PC-9 (cell line): ENCODE measurements around the gene DPYD. TPM values are rescaled to one million over a fixed set of nuclear protein-coding genes. Genes with fewer than 3 reads are reported as not detected.

Experiments used
- BruUV-seq: library from RNA; stranded (reverse); fragments of 400-500 nt; replicated peaks from 2 replicates; lab custom pipeline; 2021; lab: Mats Ljungman, UMichigan
- CTCF ChIA-PET: fragments of 300-600 bp; sonication (Branson Sonifier 250); formaldehyde crosslinking; loops from one replicate; lab custom pipeline; 2022; ENCODE audit warnings: antibody characterized with exemption; lab: Charles Lee
- POLR2A ChIA-PET: fragments of 300-600 bp; sonication (Branson Sonifier 250); formaldehyde crosslinking; loops from one replicate; lab custom pipeline; 2022; ENCODE audit warnings: antibody characterized with exemption; ENCODE audit not compliant: unreplicated experiment; lab: Charles Lee
- DNase-seq, 2 experiments: peaks; one replicate each; pipeline versions ENCODE4 v3.0.0 to v3.0.0-alpha.2; 2015 to 2022; ENCODE audit warnings: mixed read lengths in 1 of 2
- H2AFZ ChIP-seq: fragments of 200-600 bp; sonication (generic); 2 replicates; pipeline ENCODE4 v1.8.1; 2017; ENCODE audit warnings: antibody characterized with exemption
- H3F3A ChIP-seq: fragments of 200-600 bp; sonication (generic); 2 replicates; pipeline ENCODE4 v1.8.1; 2017; ENCODE audit warnings: antibody characterized with exemption, mild to moderate bottlenecking, low read depth; ENCODE audit not compliant: insufficient read depth
- H3K27ac ChIP-seq: fragments of 200-600 bp; sonication (generic); 2 replicates; pipeline ENCODE4 v1.6.1; 2016; ENCODE audit warnings: mixed run types
- H3K27me3 ChIP-seq: fragments of 200-600 bp; sonication (generic); 2 replicates; pipeline ENCODE4 v1.6.1; 2016; ENCODE audit warnings: low read depth, mixed run types; ENCODE audit not compliant: insufficient read depth
- H3K36me3 ChIP-seq: fragments of 200-600 bp; sonication (generic); 2 replicates; pipeline ENCODE4 v1.6.1; 2016; ENCODE audit warnings: low read depth, mixed run types
- H3K4me1 ChIP-seq: fragments of 200-600 bp; sonication (generic); replicated peaks from 2 replicates; pipeline ENCODE4 v1.6.1; 2016; ENCODE audit warnings: mixed run types; ENCODE audit not compliant: insufficient read depth
- H3K4me2 ChIP-seq: fragments of 200-600 bp; sonication (generic); 2 replicates; pipeline ENCODE4 v1.6.1; 2017; ENCODE audit warnings: mixed run types
- H3K4me3 ChIP-seq: fragments of 200-600 bp; sonication (generic); 2 replicates; pipeline ENCODE4 v1.6.1; 2016; ENCODE audit warnings: mixed run types
- H3K79me2 ChIP-seq: fragments of 200-600 bp; sonication (generic); 2 replicates; pipeline ENCODE4 v1.6.1; 2017; ENCODE audit warnings: low read depth, mixed run types
- H3K9me2 ChIP-seq: fragments of 200-600 bp; sonication (generic); 2 replicates; pipeline ENCODE4 v1.8.1; 2017; ENCODE audit warnings: mild to moderate bottlenecking; ENCODE audit not compliant: insufficient read depth
- H3K9me3 ChIP-seq: fragments of 200-600 bp; sonication (generic); 2 replicates; pipeline ENCODE4 v1.8.1; 2016; ENCODE audit warnings: low read depth; ENCODE audit not compliant: insufficient read depth
- H4K20me1 ChIP-seq: fragments of 200-600 bp; sonication (generic); 2 replicates; pipeline ENCODE4 v1.8.1; 2017; ENCODE audit not compliant: insufficient read depth
- EZH2 ChIP-seq: fragments of 200-600 bp; sonication (generic); IDR thresholded peaks from 2 replicates; pipeline ENCODE4 v1.8.0; 2017; ENCODE audit warnings: antibody characterized with exemption, low read depth
- intact Hi-C: fragments of 100-400 bp; cut with micrococcal nuclease; formaldehyde crosslinking; loops from one replicate; pipeline ENCODE4 v1.10.0; 2022; ENCODE audit not compliant: unreplicated experiment
- total RNA-seq: library from RNA; stranded (reverse); gene quantifications from 2 replicates; pipeline ENCODE4 v1.2.3, GENCODE V29; 2021
- TF ChIP-seq, protein P1 (sequence below): fragments of 200-600 bp; sonication (generic); conservative IDR thresholded peaks from 2 replicates; pipeline ENCODE4 v1.6.1; 2017; ENCODE audit warnings: mixed run types, antibody characterized with exemption, mild to moderate bottlenecking, moderate library complexity

DPYD gene
- total RNA-seq, 1 experiment from 2014 or later, result 24.1 TPM

DNA sequence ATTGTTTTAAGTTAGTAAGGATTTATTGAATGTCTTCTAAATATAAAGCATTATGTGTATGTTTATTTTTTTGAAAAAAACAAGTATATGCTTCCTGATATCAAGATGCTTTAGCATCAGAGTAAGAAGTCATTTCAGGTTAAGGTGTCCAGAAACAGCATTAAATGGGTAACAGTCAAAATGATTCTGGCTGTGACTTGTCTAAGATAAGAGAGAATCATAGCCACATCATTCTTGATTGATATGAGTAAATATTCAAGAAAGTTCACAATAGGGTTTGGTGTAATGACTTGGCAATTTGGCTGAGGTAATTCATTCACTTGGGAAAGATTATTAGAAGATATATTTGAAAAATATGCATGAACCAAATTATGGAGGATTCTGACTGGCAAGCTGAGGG lies 193.8 kb downstream of the DPYD start:
- POLR2A ChIA-PET, result no interaction called here
- DNase-seq, result no peak
- Histone ChIP-seq H3K27ac (no peak overlapping the region), H3K79me2 (no peaks in the 10 kb centered on the region), H3K9me2 (no peaks in the 10 kb centered on the region), H3K4me1 (no peaks in the 10 kb centered on the region), H2AFZ (no peak overlapping the region), H3K4me3 (no peak overlapping the region), H3K36me3 (no peaks in the 10 kb centered on the region), H3K27me3 (no peaks in the 10 kb centered on the region), H3K4me2 (no peak overlapping the region), H3K9me3 (no peaks in the 10 kb centered on the region), H4K20me1 (no peaks in the 10 kb centered on the region), H3F3A (no peaks in the 10 kb centered on the region)
- intact Hi-C loops, result no loop called here
- no TSS peak for BruUV-seq
- TF ChIP-seq, protein P1, sequence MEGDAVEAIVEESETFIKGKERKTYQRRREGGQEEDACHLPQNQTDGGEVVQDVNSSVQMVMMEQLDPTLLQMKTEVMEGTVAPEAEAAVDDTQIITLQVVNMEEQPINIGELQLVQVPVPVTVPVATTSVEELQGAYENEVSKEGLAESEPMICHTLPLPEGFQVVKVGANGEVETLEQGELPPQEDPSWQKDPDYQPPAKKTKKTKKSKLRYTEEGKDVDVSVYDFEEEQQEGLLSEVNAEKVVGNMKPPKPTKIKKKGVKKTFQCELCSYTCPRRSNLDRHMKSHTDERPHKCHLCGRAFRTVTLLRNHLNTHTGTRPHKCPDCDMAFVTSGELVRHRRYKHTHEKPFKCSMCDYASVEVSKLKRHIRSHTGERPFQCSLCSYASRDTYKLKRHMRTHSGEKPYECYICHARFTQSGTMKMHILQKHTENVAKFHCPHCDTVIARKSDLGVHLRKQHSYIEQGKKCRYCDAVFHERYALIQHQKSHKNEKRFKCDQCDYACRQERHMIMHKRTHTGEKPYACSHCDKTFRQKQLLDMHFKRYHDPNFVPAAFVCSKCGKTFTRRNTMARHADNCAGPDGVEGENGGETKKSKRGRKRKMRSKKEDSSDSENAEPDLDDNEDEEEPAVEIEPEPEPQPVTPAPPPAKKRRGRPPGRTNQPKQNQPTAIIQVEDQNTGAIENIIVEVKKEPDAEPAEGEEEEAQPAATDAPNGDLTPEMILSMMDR, result no peak
- TF ChIP-seq EZH2, result no peak
- CTCF ChIA-PET, result no interaction called here

DNA sequence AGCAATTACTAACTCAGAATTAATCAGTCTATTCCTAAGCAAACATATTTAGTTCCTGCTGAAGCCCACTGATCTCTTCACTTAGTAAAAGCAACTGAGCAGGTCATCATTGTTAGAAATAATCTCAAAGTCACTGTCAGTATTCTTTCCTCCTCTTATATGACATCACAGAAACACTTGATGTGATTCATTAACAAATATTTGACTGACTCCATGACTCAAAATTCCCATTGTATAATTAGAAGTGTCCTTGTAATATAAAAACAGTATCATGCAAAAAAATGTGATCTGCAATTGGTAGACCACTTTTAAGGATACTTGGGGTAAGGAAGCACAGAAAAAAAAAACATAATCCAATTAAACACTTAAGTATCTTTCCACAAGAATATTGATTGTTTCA lies 194.4 kb downstream of the DPYD start:
- DNase-seq, result no peak
- H3F3A ChIP-seq, result no peaks in the 10 kb centered on the region
- no peaks in the 10 kb centered on the region for H3K79me2 ChIP-seq
- H3K4me3 ChIP-seq, result no peak overlapping the region
- H3K4me1 ChIP-seq, result no peaks in the 10 kb centered on the region
- ChIA-PET CTCF (no interaction called here), POLR2A (no interaction called here)
- H4K20me1 ChIP-seq, result no peaks in the 10 kb centered on the region
- H3K27me3 ChIP-seq, result no peaks in the 10 kb centered on the region
- H3K27ac ChIP-seq, result no peak overlapping the region
- no peaks in the 10 kb centered on the region for H3K9me3 ChIP-seq
- no peaks in the 10 kb centered on the region for H3K36me3 ChIP-seq
- no TSS peak for BruUV-seq
- no peak overlapping the region for H3K4me2 ChIP-seq
- no peaks in the 10 kb centered on the region for H3K9me2 ChIP-seq
- H2AFZ ChIP-seq, result no peak overlapping the region
- intact Hi-C loops, result no loop called here
- TF ChIP-seq, protein P1, result no peak
- no peak for TF ChIP-seq EZH2

DNA sequence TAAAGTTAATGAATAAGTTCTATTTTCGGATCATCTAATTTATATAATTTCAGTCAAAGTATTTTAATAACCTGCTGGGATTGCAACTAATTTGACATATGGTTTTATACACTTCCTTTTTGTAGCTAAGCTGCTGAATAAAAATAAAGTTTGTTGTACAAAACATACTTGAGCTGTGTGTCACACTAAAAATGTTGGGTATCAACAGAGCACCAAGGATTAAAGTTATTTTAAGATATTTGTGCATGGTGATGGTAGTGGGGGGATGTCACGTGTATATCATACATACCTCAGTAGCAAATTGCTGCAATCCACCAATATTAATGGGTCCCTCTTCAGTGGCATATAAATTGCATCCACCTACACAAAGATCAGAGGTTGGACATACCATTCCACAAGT lies 199.6 kb downstream of the DPYD start:
- Histone ChIP-seq H3F3A (no peaks in the 10 kb centered on the region), H3K27me3 (no peaks in the 10 kb centered on the region), H3K79me2 (no peaks in the 10 kb centered on the region), H2AFZ (no peak overlapping the region), H4K20me1 (no peaks in the 10 kb centered on the region), H3K27ac (no peak overlapping the region), H3K4me3 (no peak overlapping the region), H3K36me3 (no peaks in the 10 kb centered on the region), H3K9me2 (no peaks in the 10 kb centered on the region), H3K4me2 (no peak overlapping the region), H3K9me3 (no peaks in the 10 kb centered on the region), H3K4me1 (no peaks in the 10 kb centered on the region)
- no peak for TF ChIP-seq EZH2
- TF ChIP-seq, protein P1, result no peak
- BruUV-seq, result no TSS peak
- no peak for DNase-seq
- ChIA-PET POLR2A (no interaction called here), CTCF (no interaction called here)
- intact Hi-C loops, result no loop called here
